ENCODE data around the gene ACSM2A.
"Not testable (repeated sequence)": the region's sequence is repeated elsewhere in the genome, so short reads cannot be mapped to it uniquely, and the experiment has no call there.

Gene ACSM2A

DNA sequence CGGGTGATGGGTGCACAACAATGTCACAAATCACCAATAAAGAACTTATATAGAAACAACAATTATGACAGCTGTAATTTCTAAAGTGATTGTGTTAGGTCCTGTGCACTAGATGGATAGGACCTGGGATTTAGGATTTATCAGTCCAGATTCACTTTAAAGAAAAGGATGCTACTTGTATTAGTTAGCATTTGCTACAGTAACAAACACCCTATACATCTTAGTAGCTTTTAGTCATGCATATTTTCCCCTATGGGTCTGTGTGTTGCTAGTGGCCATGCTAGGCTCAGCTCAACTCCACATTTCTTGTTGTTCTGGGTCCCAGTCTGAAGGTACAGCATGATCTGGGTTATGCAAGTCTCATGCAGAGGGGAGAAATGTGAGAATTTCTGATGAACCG, 7.9 kb downstream of the ACSM2A start:
- not testable (repeated sequence) for DNase-seq (ENCODE audit: low read depth in 2 of 2)

DNA sequence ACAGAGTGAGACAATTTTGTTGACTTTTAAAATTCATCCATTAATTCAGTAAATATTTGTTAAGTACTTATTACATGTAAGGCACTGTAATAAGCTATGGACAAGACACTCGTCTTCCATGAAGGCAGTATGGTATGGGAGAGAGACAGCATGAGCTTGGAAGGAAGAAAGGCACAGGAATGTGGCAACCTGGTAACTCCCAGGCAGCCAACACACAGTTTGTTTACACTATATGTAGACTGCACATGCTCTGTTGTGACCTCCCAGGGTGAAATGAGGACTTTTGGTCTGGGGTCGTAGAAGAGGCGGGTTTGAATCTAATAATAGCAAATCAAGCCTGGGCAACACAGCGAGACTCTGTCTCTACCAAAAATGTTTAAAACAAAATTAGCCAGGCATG, 9.0 kb downstream of the ACSM2A start:
- not testable (repeated sequence) for DNase-seq (ENCODE audit: low read depth in 2 of 2)

DNA sequence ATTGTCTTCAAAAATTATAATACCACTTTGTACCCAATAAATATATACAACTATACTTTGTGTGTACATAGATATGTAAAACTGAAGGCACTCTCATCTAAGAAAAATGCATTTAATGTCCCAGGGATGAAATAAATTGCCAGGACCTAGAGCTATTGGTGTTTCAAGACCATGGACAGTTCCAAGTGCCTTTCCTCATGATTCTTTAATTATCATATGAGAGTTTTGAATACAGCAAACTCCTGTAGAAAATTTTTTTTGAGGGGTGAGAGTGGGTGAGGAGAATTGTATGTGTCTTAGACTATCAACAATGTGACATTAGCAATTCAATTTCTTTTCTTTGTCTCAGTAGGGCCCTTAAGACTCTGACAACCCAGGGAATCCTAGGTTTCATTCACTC, 17.6 kb downstream of the ACSM2A start:
- DNase-seq (ENCODE audit: low read depth in 2 of 2), result not testable (repeated sequence)

DNA sequence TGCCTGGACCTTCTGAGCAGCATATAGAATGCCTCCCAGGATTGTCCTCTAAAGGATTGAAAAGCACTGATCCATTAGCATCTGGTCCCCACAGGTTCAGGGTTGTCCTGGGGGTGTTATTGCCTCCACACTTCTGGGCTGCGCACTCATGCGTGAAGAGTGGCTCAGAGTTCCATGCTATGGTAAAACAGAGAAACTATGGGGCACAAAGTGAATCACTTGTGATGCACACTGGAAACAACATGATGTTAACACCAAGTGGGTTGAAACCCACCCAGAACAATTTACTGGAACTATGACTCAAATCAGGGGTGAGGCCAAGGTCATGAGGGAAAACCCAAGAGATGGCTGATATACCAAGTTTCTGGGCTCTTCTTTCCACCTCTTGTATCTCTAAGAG, 18.6 kb downstream of the ACSM2A start:
- DNase-seq (ENCODE audit: low read depth in 2 of 2), result not testable (repeated sequence)

DNA sequence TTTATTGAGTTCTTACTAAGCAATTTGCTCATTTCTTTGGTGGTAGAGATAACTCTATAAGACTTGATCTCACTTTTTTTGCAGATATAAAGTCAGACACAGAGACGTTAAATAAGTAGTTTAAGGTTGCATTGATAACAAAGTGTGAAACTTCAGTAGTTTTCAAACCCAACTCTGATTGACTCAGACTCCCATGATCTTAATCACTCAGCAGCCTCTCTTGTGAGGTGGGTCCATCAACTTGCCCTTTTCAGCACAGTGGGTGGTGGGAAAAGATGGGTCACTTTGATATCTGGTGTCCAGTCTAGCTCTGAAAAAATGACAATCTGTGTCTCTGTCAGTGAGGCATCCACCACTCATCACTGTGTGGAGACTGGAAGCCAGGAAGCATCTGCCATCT, 19.4 kb downstream of the ACSM2A start:
- not testable (repeated sequence) for DNase-seq (ENCODE audit: low read depth in 2 of 2)

DNA sequence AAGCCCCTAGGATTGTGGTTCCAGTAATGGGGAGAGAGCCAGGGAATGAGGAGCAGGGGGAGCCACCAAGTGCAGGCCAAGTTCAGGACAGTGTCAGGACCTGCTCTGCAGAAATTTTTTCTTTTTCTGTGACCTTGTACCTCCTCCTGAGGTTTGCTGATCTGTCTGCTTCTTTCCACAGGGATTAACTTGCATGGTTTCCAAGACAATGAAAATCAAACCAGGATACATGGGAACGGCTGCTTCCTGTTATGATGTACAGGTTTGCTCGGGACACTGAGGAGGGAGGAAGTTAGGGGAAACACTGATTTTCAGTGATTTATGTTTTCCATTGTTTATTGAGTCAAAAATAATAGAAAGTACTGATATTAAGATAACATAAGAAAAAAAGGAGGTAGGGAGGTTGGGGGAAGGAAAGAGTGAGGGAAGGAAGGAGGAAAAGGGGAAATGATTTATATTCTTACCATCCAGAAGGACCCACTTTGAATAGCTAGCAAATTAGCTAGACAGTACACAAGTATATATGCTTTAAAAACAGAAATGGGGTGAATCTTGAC, 25.9 kb downstream of the ACSM2A start:
- DNase-seq (ENCODE audit: low read depth in 2 of 2), result not testable (repeated sequence)

DNA sequence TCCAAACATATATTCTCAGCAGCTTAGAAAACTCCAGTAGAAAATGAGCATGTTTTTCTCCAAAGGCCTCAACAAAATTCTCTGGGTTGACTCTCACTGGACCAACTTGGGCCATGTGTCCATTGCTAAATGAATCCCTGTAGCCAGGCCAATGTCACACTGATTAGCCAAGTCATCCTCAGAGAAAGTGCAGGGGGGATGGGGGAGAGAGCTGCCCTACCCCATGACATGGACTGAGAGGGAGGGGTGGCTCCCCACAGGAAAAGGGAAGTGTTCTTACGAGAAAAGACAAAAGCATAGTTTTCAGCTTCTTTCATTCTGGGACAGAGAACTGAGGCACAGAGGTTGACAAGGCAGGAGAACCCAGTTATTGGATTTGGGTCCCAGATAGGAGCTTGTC, 32.7 kb downstream of the ACSM2A start:
- DNase-seq (ENCODE audit: low read depth in 2 of 2), result not testable (repeated sequence)

DNA sequence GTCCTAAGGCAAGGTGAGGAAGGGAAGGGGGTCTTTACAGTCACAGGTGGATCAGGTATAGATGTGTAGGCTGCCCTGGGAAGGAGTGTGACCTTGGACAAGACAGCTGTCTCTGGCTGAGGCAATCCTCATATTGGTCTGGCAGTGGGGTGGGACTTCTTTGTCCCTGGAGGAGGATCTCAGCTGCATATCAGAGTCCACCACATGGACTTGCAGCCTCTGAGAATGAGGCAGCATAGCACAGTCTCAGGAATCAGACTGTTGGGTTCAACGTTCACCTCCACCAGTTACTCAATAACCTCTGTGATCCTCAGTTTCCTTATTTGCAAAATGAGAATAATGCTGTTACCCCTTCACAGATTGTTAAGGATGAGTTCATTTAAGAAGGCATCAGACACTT, 33.4 kb downstream of the ACSM2A start:
- DNase-seq (ENCODE audit: low read depth in 2 of 2), result no peak

DNA sequence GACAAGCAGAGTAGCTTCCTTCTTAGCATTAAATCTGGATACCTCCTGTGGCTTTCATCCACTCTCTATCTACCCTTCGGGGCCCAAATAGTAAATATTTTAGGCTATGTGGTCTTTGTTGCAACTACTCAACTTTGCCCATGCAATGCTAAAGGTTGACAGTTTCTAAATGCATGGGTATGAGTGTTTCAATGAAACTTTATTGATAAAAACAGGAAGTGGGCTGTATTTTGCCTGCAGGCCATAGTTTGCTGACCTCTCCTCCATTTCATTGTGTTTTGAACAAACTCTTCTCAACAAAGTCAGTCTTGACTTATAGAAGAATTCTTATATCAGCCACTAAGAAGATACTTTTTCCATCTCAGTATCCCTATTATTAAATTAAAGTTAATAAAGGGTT, 34.1 kb downstream of the ACSM2A start:
- DNase-seq (ENCODE audit: low read depth in 2 of 2), result no peak

DNA sequence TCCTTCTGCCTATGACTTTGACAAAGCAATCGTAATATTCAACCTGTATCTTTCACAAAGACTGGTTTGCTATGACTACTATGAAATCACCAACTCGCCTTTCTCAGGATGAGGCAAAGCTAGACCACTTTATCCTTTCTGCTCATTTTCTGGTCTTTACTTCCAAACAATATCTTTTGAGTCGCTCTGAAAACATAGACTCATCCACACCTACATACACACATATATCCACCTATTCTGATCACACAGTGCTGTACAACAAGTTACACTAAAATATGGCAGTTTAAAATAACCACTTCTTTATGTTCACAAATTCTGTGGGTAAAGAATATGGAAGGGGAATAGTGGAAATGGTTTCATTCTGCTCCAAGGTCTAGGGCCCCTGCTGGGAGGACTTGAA, 39.7 kb downstream of the ACSM2A start:
- DNase-seq (ENCODE audit: low read depth in 2 of 2), result not testable (repeated sequence)

DNA sequence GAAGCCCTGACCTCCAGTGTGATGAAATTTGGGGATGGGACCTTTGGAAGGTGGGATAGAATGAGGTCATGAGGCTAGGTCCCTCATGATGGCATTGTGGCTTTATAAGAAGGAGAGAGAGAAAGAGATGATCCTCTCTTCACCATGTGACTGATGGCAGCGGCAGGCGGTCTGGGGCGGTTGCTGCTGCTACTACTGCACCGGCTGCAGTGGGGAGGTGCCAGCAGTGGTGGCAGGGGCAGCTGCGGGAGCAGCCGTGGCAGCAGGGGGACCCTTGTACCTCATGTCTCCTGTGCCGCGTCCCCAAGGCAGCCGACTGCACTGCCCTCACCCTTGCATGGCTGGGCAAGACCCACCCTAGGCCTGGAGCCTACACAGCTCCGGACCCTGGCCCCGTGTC, 40.1 kb downstream of the ACSM2A start:
- DNase-seq (ENCODE audit: low read depth in 2 of 2), result not testable (repeated sequence)

DNA sequence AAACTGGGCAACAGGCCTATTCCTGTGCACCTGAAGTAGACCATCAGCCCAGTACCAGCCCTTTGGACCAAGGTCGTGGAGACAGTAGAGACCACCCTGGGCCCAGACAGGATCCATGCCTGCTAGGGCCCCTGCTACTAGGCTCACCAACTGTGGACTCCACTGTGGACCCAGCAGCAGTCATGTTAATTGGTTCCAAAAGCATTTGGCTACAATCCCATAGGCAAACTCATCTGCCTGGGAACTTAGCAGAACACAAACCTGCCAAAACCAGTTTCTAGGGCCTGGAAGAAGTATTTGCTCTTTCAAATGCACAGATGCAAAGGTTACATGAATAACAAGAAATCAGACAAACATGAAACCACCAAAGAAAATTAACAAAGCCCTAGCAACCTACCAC, 53.1 kb downstream of the ACSM2A start:
- DNase-seq (ENCODE audit: low read depth in 2 of 2), result no peak

DNA sequence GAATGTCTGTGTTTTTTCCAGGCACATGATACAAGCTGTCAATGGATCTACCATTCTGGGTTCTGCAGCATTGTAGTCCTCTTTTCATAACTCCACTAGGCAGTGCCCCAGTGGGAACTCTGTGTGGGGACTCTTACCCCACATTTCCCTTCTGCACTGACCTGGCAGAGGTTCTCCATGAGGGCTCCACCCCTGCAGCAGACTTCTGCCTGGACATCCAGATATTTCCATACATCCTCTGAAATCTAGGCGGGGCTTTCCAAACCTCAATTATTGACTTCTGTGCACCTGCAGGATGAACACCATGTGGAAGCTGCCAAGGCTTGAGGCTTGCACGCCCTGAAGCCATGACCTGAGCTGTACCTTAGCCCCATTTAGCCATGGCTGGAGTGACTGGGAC, 56.0 kb downstream of the ACSM2A start:
- no peak for DNase-seq (ENCODE audit: low read depth in 2 of 2)

DNA sequence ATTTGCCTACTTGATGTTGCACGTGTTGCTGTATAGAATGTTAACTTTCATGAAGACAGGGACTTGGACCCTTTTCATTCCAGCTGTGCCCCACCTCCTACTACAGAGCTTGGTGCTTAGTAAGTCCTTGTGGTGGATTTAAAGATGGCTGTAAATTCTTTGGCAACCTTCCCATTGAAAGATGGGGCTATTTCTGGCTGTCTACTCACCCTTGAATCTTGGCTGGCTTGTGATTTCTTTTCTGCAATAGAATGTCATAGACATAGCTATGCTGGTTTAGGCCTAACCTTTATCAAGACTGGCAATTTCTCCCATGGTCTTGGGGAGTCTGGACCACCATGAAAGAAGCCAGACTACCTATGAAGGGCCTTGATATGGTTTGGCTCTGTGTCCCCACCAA, 59.0 kb downstream of the ACSM2A start:
- no peak for DNase-seq (ENCODE audit: low read depth in 2 of 2)

DNA sequence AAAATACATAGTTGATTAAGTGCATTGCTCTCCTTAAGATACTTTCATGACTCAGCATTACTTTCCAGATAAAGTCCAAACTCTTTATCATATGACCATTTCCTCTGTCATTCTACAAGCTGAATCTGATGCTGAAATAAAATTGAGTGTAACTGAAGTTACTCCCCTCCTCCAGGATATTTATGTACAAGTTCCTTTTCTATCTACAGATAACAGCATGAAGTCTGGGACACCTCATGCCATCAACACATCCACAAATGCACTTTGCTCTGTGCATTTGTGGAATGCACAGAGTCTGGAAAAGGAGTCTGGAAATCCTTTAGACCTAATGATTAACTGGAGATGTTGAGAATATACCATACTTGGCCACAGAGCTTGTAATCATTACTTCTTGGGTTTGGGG, 64.4 kb downstream of the ACSM2A start:
- no peak for DNase-seq (ENCODE audit: low read depth in 2 of 2)

DNA sequence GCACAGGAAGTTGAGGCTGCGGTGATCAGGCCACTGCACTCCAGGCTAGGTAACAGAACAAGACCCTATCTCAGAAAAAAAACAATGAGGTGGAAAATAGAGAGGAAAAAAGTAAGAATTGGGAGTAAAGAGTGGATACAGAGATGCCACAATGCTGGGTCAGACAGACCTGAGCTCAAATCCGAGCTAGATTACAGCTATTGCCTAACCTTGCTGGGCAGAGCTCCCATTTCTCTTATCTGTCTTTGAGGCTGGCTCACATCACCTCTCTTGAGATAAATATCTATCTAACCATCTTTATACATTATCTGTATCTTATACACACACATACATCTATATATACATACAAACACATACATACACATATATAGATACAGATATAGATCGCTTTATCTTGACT, 65.8 kb downstream of the ACSM2A start:
- no peak for DNase-seq (ENCODE audit: low read depth in 2 of 2)

DNA sequence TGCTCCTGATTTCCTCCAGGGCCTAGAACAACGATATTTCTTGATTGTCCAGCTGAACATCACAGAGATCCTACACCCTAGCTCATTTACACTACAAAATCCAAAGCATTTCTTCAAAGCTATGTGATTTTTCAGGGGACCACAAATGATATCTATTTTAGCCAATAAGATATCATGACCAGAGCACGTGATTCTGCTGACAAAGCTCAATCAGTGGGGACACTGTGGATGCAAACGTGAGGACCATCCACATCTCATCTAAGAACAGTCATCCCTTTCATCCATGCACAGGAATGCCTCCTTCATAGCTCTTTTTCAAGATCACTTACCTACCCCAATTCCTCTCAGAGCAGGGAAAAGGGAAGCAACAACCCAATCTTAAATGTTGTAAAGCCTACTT, 67.9 kb downstream of the ACSM2A start:
- DNase-seq (ENCODE audit: low read depth in 2 of 2), result no peak

DNA sequence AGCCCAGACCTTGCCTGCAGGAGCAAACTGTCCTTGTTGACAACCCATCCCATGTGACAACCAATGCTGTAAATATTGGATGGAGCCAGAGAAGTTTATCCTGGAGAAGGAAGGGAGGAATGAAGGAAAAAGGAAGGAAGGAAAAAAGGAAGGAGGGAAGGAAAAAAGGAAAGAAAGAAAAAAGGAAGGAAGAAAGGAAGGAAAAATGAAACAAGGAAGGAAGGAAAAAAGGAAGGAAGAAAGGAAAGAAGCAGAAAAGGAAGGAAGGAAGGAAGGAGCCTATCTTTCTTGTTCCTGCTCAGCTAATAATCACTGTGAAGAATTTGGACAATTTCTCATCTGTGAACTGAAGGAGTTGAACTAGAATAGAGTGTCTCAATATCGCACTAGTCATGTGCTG, 68.8 kb downstream of the ACSM2A start:
- no peak for DNase-seq (ENCODE audit: low read depth in 2 of 2)

DNA sequence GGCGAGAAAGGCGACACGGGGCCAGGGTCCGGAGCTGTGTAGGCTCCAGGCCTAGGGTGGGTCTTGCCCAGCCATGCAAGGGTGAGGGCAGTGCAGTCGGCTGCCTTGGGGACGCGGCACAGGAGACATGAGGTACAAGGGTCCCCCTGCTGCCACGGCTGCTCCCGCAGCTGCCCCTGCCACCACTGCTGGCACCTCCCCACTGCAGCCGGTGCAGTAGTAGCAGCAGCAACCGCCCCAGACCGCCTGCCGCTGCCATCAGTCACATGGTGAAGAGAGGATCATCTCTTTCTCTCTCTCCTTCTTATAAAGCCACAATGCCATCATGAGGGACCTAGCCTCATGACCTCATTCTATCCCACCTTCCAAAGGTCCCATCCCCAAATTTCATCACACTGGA, 80.5 kb downstream of the ACSM2A start:
- not testable (repeated sequence) for DNase-seq (ENCODE audit: low read depth in 2 of 2)

DNA sequence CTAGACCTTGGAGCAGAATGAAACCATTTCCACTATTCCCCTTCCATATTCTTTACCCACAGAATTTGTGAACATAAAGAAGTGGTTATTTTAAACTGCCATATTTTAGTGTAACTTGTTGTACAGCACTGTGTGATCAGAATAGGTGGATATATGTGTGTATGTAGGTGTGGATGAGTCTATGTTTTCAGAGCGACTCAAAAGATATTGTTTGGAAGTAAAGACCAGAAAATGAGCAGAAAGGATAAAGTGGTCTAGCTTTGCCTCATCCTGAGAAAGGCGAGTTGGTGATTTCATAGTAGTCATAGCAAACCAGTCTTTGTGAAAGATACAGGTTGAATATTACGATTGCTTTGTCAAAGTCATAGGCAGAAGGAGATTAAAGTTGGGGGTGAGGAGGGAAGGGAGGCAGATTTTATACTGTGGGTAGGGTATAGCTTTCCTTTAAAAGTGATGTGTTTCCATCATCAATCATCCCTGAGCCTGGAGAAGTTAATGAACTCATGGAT, 81.0 kb downstream of the ACSM2A start:
- not testable (repeated sequence) for DNase-seq (ENCODE audit: low read depth in 2 of 2)

DNA sequence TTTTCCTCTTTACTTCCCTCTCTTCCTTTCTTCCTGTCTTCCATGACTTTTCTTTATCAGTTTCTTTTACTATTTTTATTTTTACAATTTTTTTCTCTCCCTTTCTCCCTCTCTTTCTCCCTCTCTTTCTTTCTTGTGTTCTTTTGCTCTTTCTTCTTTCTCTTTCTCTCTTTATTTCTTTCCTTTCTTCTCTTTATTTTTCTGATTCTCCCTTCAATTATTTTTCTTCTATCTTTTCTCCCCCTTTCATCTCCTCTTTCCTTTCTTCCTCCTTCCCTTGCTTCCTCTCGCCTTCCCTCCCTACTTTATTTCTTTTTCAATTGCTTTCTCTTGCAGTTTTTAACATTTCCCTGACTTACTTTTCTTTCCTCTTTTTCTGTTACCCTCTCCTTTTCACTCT, 85.3 kb downstream of the ACSM2A start:
- not testable (repeated sequence) for DNase-seq (ENCODE audit: low read depth in 2 of 2)
